HPDE6-E6E7 (cell line): ENCODE measurements around the gene PTPN21.

Source experiments
- DNase-seq: peaks from one replicate; pipeline ENCODE4 v3.0.0; 2011; ENCODE audit warnings: missing footprints; ENCODE audit errors: extremely low spot score

Gene PTPN21

DNA sequence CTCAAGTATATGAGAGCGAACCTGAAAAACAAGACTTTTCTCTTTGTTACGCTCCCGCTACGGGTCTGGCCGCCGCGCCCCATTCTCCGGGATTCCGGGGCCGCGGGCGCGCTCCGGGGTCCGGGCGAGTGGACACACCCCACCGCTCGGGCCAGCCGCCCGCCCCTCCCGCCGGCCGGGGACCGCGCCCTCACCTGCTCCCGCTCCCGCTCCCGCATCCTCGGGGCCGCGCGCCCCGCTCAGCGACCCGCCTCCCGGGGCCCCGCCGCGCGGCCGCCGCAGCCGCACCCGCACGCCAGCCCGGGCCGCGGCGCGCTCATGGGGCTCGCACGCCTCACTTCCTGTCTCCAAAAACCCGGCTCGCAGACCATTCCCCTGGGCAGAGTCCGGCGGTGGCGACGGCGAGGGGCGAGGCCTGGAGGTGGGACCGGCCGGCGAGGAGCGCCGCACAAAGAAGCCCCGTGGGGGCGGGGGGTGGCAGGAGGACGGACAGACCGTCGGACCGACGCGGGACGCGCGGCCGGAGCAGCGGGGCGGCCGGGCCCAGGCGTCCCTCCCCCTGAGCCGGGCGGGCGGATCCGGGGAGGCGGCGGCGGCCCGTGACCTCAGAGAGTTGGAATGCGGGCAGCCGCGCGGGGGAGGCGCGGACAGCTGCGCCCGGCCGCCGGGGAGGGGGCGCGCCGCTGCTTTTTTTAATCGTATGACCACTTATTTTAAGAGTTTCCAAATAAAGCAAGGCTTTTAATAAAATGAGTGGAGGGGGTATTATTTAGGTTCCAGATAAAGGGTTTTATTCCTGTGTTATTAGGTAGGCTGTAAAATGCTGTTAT is at the start of gene PTPN21:
PTPN21 (minus strand) TSS at position 551 of the 830 bp plus-strand sequence. CDS start 4,590 bp downstream, outside the sequence.
- peak; percentile 73 for DNase-seq

DNA sequence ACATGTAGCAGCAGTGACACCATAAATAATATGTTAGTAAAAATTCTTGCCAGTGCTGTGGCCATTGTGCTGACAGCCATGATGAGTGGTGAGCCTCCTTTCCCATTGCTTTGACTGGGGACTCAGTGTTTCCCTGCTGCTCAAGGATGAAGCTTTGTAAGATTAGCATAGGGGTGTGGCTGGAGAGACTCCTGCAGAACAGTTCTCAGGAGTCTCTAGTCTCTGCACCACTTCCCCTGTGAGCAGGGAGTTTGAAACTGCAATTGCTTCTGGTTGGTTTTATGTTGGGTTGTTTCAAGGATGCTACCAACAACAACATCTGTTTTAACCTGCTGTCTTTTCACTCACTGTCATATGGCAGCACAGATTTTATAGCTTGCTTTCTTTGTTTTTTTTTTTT is 49.4 kb upstream of the PTPN21 start:
- DNase-seq, result no peak

GRCh38 chr14:88599761-88600439 is 45.1 kb upstream of the PTPN21 start:
- no peak for DNase-seq

- no peak for DNase-seq
Observed at GRCh38 chr14:88599326-88599725, 44.5 kb upstream of the PTPN21 start.

DNA sequence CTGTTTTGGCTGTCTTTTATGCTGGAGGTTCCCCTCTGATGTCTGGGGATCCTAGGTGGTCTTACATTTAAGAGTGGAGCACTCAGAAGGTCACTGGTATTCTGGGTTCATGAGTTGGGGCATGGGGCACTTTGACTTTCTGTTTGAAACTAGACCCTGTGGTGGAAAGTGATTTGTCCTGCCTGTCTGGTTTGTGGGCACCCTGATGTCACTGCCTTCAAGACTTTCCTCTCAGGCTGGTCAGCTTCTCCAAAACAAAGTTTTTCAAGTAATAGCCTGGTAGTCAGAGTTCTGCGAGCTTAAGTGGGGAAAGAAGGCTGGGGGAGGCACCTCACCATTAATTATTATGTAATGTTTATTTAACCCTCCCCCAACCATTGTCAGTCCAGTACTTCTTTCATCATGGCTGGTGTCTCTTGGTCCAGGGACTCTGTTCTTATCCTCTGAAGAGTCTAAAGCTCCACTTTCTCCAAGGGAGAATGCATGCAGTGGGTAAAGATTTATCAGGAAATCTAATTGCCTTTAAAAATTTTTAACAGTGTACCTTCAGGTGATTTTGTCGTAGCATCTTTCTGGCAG is 43.4 kb upstream of the PTPN21 start:
- no peak for DNase-seq

- no peak for DNase-seq
Observed at GRCh38 chr14:88597601-88598000, 42.8 kb upstream of the PTPN21 start.

GRCh38 chr14:88597038-88597437 is 42.2 kb upstream of the PTPN21 start:
- DNase-seq, result no peak

DNA sequence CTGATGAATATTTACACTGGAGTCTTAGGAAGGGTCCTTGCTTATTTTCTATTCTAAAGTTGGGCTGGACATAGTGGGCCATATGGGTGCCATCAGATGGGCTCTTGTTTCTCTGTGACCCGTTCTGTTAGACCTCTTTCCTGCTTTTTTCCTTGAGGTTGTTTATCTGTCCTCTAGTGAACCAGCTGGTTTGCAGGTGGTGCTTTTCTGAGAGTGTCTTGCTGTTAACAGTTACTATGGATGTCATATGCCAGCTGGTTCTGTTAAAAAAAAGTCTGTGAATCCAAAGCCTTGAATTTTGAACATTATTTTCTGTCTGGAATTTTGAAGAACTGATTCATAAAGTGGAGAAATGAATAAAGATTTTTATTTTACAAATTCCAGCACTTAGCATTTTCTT is 37.2 kb upstream of the PTPN21 start:
- DNase-seq, result no peak

DNA sequence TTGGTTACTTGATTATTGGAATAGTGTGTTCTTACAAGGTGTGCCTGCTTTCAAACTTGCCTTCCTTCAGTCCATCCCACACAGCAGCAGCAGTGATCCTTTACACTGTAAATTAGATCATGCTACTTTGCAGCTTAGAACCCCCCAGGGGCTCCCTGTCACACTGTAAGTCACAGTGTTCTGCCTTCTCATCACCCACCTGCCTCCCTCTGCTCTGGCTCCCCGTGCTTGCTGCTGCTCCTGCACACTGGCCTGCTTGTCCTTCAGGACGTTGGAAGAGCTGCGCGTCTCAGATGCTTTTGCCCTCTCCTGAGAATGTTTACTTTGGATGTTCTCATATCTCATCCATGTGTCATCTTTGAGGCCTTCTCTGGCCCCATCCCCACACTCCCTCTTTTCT is 35.4 kb upstream of the PTPN21 start:
- DNase-seq, result no peak

GRCh38 chr14:88588081-88588480 is 33.3 kb upstream of the PTPN21 start:
- DNase-seq, result no peak

DNA sequence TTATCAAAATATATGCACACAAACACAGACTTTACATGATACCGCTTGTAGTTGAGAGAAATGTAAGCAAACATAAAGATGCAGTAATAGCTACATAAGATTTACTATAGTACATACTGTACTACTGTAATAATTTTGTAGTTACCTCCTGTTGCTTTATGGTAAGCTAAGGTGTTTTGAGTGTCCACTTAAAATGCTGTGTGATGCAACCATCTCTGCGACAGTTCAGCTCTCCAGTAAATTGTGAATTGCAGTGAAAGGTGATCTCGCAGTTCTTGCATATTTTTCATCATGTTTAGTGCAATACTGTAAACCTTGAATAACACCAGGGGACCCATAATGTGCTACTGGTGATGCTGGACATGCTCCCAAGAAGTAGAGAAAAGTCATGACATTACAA is 29.6 kb upstream of the PTPN21 start:
- DNase-seq, result no peak

- no peak for DNase-seq
Observed at GRCh38 chr14:88576222-88576621, 21.4 kb upstream of the PTPN21 start.

GRCh38 chr14:88572117-88572516 is 17.3 kb upstream of the PTPN21 start:
- no peak for DNase-seq

DNA sequence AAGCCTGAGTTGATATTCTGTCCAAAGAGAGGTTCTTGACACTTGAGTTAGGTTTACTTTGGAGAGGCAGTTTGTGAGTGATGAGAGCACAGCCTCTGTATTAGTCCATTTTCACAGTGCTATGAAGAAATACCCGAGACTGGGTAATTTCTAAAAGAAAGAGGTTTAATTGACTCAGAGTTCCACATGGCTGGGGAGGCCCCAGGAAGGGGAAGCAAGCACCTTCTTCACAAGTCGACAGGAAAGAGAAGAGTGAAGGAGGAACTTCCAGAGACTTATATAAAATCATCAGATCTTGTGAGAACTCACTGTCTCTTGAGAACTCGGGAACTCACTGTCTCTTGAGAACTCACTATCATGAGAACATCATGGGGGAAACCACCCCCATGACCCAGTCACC is 13.4 kb upstream of the PTPN21 start:
- no peak for DNase-seq

DNA sequence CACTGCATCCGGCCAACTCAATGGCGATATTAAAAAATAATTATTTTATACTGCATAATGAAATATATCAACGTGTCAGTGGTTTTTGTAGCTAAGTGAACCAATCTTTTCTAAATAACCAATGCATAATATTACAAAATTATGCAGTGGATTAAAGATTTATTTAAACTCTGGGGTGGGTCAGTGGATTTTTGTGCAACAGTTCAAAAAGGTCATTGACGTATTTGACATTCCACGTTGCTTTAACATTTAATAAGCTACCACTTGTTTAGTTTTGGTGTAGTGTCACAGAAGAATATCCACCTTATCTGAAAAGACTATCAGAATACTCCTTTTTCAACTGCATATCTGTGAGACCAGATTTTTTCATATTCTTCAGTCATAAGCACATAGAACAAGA is 10.6 kb upstream of the PTPN21 start:
- no peak for DNase-seq

DNA sequence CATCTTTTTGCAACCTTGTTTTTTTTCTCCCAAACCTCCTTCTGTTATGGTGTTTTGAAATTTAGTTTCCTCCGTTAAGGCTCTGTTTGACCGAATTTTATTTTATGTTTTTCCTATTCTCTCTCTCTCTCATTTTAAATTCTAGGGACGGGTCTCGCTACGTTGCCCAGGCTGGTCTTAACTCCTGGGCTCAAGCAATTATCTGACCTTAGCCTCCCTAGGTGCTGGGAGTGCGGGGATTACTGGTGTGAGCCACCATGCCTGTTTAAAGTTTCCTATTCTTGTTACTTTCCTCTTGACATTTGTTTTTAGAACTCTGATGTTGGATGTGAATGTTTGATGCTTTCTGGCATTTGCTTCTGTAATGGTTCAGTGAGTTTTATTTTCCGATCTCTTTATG is 9.0 kb upstream of the PTPN21 start:
- no peak for DNase-seq

DNA sequence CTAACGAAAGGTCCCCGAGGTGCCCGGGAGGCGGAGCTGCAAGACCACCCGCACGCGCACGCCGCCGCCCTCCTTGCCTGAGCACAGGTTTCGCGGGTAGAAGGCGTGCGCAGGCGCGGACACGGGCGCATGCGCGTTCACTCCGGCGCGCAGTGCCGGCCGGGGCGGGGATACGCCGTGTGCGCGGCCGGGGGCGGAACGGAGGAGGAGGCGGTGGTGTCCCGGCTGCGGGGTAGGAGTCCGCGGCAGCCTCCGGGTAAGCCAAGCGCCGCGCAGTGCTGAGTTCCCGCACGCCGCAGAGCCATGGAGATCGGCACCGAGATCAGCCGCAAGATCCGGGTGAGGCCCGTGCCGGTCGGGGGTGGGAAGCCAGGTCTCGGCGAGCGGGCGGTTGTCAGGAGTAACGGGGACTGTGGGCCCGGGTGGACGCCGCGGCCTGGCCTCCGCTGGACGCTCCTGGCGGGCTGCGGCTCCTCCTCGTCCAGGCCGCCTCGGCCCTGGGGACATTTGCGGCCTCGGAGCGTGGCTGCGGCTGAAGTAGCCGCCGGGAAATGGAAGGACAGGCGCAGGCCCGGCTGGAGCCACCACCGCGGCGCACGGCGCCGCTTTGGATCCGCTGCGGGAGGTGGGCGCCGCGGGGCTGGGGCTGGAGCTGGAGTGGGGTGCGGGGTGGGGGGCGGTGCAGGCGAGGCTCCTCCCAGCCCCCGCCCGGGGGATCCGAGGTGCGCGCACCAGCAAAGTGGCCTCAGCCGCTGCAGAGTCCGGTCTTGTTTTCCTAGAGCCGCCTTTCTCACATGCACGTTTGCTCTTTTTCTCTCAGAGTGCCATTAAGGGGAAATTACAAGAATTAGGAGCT is 8.3 kb upstream of the PTPN21 start, which contains the start of gene ZC3H14:
ZC3H14 (plus strand) TSS at position 207 of the 856 bp plus-strand sequence; CDS start at position 304, 97 bp downstream.
- peak; percentile 94 for DNase-seq

DNA sequence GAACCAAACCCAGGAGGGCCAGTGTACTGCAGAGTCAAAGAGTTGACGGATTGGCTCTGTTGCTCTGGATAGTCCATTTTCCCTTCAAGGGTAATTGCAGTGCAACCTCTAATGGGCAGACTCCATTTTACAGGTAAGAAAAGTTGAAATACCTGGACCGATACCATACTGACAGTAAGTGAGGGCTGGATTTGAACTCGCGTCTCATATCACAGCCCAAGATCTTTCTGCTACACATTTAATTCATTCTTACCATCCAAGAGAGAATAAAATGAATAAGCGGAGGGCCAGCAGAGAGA is 7.7 kb upstream of the PTPN21 start:
- no peak for DNase-seq

DNA sequence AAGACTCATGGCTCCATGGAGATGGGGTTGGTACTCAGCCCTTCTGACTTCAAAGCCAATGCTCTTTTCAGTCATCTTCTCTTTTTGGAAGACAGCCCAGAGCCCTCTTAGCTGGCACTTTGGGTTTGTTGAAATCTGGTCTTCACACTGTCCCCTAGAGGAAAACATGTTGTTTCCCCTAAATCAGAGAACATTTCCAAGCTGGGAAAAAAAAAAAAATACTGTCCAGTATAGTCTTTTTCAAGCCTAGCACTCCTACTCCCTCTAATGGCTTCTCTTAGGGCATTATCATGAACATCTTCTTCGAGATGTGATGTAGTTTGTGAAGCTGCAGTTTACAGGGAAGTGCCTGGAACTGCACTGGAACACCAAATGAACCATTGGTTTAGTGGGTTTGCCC is 5.0 kb upstream of the PTPN21 start:
- no peak for DNase-seq

DNA sequence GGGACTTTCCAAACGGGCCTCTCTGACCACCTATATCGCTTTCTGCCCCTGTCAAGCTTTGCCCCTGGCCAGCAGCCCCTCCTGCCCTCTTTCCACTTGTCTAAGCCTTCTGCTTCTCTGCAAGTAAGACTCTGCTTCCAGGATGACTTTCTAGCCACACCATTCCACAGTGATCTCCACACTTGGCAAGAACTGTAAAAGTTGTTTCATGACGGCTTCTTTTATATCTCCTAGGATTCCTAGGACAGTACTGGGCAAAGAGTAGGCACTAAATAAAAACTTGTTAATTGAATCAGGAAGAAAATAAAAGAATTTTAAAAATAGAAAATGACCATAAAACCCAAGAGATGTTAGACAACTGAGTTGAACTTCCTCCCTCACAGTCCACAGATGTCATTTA is 1.8 kb upstream of the PTPN21 start:
- DNase-seq, result no peak

GRCh38 chr14:88553886-88554456 is 836 bp downstream of the PTPN21 start:
- DNase-seq, result no peak

GRCh38 chr14:88552876-88553275 is 1.9 kb downstream of the PTPN21 start:
- no peak for DNase-seq
